Epithelial cell of proximal tubule (primary cell): ENCODE data around the gene PM20D1. TPM values are rescaled to one million over a fixed set of nuclear protein-coding genes. Genes with fewer than 3 reads are reported as not detected.

Experiments used
- DNase-seq: peaks from one replicate; pipeline ENCODE4 v3.0.0-alpha.2; 2011; ENCODE audit warnings: low read depth
- H3K4me3 ChIP-seq: 2 replicates; pipeline ENCODE4 v1.5.1; 2011; ENCODE audit warnings: low read depth, mild to moderate bottlenecking, low read length
- total RNA-seq: library from RNA; depleted of rRNA; stranded (reverse); fragments of >200 nt; gene quantifications from 2 replicates; pipeline ENCODE4 v1.2.3, GENCODE V29; 2015
- TF ChIP-seq, protein P1 (sequence below): conservative IDR thresholded peaks from 2 replicates; pipeline ENCODE4 v1.5.1; 2012; ENCODE audit warnings: low read depth, mild to moderate bottlenecking, low read length

PM20D1 gene
- total RNA-seq, 1 donor from 2014 or later, result not detected

- no peak overlapping the region for H3K4me3 ChIP-seq
- no peak for DNase-seq
- TF ChIP-seq, protein P1, sequence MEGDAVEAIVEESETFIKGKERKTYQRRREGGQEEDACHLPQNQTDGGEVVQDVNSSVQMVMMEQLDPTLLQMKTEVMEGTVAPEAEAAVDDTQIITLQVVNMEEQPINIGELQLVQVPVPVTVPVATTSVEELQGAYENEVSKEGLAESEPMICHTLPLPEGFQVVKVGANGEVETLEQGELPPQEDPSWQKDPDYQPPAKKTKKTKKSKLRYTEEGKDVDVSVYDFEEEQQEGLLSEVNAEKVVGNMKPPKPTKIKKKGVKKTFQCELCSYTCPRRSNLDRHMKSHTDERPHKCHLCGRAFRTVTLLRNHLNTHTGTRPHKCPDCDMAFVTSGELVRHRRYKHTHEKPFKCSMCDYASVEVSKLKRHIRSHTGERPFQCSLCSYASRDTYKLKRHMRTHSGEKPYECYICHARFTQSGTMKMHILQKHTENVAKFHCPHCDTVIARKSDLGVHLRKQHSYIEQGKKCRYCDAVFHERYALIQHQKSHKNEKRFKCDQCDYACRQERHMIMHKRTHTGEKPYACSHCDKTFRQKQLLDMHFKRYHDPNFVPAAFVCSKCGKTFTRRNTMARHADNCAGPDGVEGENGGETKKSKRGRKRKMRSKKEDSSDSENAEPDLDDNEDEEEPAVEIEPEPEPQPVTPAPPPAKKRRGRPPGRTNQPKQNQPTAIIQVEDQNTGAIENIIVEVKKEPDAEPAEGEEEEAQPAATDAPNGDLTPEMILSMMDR, result no peak
Measured at GRCh38 chr1:205800981-205801703, 48.8 kb downstream of the PM20D1 start.

DNA sequence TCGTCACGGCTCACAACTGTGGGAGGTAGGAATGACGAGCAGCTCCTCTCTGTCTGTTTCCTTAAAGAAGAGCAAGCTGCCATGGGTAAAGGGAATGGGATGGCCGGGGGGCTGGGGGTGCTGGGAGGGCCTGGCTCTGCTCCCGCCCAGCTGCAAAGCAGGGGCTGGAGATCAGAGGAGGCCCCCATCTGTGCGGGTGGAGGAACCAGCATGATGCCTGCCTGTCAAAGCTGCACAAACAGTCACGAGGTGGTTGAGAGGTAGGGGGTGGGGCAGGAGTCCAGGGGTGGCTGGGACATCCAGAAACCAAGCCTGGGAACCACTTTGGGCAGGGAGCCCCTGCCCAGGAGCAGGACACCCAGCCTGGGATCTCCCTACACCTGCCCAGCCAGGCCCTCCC is 49.5 kb downstream of the PM20D1 start:
- DNase-seq, result no peak
- TF ChIP-seq, protein P1, result no peak
- no peak overlapping the region for H3K4me3 ChIP-seq

- DNase-seq, result no peak
- no peak overlapping the region for H3K4me3 ChIP-seq
- TF ChIP-seq, protein P1, result no peak
Measured at GRCh38 chr1:205798577-205798976, 51.4 kb downstream of the PM20D1 start.

- DNase-seq, result no peak
- TF ChIP-seq, protein P1, result no peak
- no peak overlapping the region for H3K4me3 ChIP-seq
Measured at GRCh38 chr1:205797168-205797567, 52.8 kb downstream of the PM20D1 start.

DNA sequence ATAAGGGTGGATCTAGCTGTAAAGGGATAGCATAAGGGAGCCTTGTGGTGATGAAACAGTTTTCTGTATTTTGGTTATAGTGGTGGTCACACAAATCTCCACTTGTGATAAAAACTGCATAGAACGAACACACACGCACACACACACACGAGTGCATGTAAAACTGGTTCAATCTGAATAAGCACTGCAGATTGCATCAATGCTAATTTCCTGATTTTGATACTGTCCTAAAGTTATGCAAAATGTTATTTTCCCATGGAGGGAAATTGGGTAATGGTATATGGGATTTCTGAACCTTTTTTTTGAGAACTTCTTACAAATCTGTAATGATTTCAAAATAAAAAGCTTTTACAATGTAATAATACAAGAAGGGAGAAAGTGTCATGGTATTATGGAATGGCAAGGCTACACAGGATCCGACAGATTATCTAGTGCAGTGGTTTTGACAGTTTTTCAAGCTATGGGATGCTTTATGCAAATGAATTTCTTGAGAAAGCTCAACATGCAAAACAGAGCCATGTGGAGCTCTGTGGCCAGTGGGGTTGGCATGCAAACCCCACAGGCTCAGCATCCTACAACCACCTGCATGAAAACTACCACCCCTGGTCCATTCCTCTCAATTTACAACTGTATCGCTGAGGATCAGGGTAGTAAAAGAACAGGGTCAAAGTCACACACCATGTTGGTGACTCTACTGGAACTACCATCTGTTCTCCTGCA is 55.8 kb downstream of the PM20D1 start:
- H3K4me3 ChIP-seq, result no peak overlapping the region
- TF ChIP-seq, protein P1, result no peak
- no peak for DNase-seq

DNA sequence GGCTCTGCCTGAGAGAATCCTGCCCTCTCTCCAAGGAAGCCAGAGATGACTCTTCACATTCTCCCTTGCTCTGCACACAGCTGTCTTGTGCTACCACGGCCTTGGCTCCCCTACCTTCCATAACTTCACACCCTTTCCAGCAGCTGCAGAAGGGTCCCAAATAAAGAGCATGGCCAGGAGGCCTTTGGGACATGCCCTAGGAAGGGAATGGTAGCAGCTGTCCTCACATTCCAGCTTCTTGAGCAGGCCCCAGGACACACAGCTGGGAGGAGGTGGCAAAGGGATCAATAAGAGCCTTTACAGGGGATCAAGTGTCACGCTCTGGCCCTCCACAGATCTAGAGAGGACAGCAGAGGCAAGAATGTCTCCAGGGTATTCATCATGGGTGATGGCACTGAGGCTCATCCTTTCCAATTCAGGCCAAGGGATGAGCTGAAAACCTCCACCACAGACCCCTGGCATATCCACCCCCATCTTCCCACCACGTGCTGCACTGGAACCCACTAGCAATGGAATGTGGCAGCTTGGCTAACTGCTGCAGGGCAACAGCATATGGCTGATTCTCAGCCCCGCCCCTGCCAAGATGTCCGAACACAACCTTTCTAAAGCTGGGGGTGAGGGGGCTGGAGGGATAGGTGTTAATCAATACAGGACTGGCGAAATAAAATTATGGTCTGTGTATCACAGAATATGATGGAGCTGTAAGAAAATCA is 56.8 kb downstream of the PM20D1 start:
- DNase-seq, result no peak
- TF ChIP-seq, protein P1, result no peak
- no peak overlapping the region for H3K4me3 ChIP-seq
